ELR (cell line): ENCODE results near the gene ZFP2.
"Not testable (repeated sequence)": the region's sequence is repeated elsewhere in the genome, so short reads cannot be mapped to it uniquely, and the experiment has no call there.

ENCODE experiments used
- DNase-seq: peaks from one replicate; pipeline ENCODE4 v3.0.0-alpha.2; 2015; ENCODE audit warnings: low read depth

Gene ZFP2

DNA sequence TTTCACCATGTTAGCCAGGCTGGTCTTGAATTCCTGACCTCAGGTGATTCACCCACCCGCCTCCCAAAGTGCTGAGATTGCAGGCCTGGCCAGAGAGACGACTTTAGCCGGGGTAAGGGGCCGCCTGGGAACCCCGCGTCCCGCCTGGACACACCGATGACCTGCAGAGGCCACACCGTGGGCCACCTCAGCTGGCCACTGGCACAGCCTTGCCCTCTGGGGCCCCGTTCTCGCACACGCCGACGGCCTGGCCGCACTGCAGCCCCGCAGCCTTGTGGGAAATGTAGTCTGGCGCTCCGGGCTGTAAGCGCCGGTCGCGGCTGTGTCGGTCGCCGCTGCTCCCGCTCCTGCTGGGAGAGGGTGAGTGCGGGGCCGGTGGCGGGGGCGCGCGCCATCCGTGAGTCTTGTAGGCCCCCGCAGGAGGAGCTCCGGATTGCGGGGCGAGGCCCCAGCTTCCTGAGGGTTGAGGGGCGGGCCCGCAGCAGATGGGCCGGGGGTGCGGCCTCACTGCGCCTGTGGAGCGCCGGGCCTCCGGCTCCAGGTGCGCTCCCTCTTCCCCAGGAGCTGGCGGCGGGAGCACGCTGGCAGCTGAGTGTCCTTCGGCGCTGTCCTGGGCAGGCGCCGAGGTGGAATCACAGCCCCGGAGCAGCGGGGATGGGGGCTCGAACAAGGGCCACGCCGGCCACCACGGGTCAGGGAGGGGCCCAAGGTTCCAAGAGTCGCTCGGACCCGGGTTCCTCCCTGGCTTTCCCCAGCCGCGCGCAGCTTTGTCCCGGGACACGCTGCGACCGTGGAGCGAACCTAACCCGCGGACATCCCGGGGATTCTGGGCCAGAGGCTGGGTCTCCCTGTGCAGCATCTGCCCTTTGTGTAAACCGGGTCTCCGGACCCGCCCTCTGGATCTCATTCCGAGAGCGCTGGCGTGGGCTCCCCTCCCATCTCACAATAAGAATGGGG lies at the start of gene ZFP2:
TSS of gene ZFP2 (plus strand) at position 299 of the 957 bp plus-strand sequence. CDS start 35,401 bp downstream, outside the sequence.
- DNase-seq, result peak; percentile 41

DNA sequence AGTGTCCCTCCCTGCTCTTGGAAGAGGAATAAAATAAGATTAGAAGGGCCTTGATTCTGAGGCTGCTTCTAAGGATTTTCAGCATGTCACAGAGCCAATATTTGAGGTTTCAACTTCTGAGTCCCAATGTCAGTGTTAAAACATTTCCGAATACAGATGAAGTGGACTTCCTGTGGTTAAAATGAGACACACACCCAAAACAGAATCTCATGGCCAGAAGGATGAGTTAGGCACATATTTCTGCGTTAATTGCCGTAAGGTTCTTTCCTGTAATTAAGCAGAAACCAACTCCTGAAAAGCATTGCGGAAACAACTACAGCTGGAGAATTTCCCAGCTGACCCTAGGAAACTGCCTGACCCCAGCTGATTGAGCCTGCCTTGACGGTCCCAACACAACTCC lies 46.4 kb upstream of the ZFP2 start:
- DNase-seq, result no peak

DNA sequence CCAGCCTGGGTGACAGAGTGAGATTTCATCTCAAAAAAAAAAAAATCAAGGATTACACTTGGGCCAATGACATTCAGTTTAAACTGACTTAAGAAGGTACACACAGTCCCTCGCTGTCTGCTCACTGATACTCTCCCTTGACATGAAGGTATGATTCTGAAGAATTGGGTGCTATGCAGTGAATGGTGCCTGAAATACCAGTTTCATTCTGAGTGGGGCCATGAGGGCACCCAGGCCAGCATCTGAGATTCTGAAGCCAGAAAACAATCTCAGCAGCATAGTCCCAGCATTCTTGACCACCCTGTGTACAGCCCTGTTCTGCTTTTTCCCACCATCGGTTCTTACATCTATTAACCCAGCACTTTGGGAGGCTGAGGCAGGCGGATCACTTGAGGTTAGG lies 43.8 kb upstream of the ZFP2 start:
- DNase-seq, result no peak

DNA sequence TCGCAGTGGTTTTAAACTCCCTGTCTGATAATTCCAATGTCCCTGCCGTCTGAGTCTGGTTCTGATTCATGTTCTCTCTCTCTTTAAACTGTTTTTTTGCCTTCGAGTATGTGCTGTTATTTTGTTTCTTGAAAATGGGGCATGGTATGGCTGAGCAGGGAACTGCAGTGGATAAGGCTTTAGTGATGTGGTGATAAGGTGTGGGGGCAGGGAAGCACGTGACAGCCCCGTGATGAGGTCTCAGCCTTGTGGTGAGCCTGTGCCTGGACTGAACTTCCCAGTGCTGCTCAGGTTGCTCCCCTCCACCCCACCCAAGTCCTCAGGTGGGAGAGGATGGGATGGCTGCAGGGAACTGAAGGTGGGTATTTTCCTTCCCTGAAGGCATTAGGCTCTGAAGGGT lies 41.4 kb upstream of the ZFP2 start:
- no peak for DNase-seq

DNA sequence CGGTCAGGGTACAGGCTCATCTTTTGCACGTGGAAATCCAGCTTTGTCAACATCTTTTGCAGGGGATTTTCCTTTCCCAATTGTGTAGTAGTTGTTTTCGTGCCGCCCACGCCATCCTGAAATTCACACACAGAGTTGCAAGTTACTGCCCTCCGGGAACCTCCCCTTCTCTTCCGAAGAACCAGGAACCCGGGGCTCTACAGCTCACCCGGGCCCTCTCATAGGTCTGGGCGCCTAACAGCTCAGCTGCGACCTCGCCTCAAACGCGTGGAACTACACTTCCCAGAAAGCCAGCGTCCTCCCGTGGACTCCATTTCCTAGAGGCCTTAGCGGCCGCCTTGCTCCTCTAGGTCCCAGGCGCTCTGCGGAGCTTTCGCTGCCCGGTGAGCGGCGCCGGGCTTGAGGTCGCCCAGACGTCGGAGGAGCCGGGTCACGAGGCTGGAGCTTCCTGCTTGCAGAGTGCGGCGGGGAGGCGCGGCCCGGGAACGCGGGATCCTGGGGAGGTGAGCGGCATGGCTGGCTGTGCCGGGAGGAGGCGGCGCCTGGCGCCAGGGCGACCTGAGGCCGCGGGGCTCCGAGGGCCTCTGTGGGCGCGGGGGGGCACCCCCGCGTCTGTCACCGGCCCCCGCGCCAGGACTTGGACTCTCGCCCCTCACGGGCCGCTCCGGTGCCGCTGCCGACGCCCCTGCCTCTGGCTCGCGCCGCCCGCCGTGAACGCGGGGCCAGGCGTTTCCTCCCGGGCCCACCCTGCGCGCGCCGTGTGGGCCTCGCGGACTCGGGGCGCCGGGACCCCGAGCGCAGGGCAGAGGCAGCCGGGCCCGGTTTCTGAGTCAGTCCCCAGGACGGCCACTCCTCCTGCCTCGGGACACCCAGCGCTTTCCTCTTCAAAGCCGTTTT lies 35.8 kb upstream of the ZFP2 start, which contains the start of gene ZNF354B:
TSS of gene ZNF354B (plus strand) at position 329 of the 897 bp plus-strand sequence. CDS start 1,095 bp downstream, outside the sequence.
- DNase-seq, result peak; percentile 95

DNA sequence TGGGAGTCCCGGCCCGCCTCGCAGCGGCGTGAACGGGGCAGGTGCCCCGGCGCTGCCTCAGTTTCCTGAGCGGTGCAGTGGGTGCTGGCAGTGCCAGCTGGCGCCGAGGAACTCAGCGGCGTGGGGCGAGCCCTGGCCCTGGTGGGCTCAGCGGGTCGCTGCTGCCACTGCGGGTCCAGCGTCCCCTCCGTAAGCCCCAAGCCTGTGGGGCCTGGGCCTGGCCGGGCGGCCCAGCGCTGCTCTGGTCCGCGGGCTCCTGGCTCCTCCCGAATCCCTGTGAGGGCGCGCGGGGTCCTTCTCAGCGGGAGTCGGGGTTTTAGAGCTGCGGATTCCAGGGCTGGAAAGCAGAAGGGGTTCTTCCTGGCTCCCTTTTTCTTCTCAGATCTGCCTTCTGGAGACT lies 35.1 kb upstream of the ZFP2 start:
- DNase-seq, result not testable (repeated sequence)

DNA sequence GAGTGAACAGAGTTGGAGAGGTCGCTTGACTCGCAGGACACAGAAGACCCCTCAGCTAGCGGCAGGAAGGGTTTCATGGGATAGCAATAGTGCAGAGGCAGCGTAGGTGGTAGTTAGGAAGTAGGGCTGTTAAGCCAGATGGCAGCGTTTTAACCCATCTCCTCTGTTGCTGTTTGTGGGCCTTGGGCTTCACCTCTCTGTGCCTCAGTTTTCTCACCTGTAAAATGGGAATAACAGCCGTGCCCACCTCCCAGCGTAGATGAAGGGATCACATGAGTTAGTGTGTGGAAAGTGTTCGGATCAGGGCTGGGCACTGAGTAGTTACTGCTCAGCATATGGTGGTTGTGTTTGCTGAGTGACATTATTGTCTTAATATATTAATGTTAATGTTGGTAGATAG lies 34.1 kb upstream of the ZFP2 start:
- no peak for DNase-seq

DNA sequence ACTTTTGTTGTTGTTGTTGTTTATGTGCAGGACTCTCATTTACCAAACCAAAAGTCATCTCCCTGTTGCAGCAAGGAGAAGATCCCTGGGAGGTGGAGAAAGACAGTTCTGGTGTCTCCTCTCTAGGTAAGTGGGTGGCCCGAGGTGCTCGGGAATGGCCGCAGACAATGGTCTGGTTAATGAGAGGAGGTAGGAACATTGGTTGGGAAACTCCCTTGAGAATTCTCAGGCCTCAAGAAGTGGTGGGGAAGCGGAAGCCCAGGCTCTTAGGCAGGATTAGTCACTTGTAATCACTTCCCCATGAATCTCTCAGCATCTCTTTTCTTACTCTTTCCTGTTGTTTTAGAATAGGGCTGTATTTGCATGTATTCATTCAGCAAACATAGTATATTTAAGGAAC lies 28.8 kb upstream of the ZFP2 start:
- no peak for DNase-seq

DNA sequence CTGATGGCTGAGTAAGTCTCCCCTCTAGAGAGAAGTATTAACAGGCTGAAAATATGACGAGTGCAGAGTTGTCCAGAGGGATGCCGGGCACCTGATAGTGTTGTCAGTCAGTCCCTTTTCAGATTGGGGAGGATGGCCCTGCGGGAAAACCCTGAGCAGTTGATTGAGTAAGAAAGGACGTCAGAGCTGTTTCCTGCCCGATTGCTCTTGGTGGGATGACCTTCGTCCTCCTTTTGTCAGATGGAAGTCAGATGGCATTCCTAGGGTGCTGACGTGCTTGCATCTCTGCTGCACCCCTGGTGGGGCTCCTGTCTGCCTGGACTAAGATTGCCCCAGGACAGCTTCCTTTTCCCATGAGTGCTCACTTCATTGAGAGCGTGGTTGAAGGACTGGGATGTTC lies 26.1 kb upstream of the ZFP2 start:
- no peak for DNase-seq

DNA sequence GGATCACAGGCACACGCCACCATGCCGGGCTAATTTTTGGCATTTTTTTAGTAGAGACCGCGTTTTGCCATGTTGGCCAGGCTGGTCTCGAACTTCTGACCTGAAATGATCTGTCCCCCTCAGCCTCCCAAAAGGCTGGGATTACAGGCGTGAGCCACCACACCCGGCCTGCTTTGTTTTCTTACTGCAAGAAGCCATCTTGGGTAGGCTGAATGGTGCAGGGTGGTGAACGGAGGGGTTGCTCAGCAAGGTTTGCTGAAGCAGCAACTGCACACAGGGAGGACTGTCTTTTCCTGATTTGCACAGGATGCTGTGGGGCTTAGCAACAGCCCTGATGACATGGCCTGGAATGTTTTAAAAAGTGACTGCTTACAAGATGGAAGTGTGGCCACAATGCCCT lies 25.3 kb upstream of the ZFP2 start:
- no peak for DNase-seq

DNA sequence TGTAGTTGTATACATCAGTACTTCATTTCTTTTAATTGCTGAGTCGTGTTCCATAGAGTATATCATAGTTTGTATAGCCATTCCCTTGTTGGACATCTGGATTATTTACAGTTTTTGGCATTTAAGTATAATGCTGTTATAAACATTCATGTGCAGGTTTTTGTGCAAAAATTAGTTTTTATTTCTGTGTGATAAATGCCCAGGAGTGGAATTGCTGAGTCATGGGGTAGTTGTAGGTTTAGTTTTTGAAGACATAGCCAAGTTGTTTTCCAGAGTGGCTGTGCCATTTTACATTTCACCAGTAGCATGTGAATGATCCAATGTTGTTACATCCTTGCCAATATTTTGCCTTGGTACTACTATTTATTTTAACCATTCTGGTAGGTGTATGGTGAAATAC lies 23.4 kb upstream of the ZFP2 start:
- no peak for DNase-seq

DNA sequence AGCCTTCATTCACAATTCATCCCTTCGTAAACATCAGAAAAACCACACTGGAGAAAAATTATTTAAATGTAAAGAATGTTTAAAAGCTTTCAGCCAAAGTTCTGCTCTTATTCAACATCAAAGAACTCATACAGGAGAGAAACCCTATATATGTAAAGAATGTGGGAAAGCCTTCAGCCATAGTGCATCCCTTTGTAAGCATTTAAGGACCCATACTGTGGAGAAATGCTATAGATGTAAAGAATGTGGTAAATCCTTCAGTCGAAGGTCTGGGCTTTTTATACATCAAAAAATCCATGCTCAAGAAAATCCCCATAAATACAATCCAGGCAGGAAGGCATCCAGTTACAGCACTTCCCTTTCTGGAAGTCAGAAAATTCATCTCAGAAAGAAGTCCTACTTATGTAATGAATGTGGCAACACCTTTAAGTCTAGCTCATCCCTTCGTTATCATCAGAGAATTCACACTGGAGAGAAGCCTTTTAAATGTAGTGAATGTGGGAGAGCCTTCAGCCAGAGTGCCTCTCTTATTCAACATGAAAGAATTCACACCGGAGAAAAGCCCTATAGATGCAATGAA lies 12.5 kb upstream of the ZFP2 start:
- not testable (repeated sequence) for DNase-seq

DNA sequence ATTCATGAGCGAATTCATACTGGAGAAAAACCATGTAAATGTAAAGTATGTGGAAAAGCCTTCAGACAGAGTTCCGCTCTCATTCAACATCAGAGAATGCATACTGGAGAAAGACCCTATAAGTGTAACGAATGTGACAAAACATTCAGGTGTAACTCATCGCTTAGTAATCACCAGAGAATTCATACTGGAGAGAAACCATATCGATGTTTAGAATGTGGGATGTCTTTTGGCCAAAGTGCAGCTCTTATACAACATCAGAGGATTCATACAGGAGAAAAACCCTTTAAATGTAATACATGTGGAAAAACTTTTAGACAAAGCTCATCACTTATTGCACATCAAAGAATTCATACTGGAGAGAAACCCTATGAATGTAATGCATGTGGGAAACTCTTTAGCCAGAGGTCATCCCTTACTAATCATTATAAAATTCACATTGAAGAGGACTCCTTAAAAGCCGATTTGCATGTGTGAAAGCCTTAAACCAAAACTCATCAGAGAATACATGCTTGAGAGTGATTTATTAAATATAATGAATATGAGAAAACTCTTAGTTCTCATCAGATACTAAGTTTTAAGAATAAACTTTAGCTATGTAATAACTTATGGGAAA lies 11.8 kb upstream of the ZFP2 start:
- DNase-seq, result no peak

DNA sequence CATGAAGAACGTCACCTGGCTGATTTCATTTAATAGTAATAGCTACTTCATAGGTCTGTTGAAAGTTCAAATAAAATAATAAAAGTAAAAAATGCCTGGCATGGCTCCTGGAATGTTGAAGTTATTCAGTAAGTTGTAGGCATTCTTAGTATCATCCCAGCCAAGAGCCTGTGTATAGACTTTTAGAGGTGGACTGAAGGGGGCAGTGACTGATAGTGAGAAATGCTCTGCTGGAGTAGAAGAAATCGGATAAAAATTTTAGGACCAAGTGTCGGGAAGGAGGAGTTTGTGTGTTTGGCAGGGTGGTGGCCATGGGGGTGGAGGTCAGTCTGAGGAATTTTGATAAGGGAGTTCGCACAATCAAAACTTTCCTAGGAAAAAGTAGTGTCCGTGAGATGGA lies 3.6 kb downstream of the ZFP2 start:
- no peak for DNase-seq

DNA sequence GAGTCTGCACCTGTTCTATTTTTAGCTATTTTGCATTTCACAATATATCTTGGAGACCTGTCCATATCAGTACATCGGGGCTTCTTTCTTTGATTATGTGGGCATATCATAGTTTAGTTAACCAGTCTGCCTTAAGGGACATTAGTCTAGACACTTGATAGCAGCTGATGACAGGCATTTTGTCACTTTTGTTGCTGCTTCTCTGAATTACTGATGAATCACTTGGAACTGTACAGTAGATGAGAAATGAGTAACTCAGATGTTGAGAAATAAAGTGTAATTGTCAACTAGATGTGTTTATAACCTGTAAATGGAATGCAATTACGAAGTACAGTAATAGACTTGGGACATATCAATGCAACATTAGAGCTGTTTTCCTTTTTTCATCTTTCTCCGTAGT lies 7.1 kb downstream of the ZFP2 start:
- no peak for DNase-seq

DNA sequence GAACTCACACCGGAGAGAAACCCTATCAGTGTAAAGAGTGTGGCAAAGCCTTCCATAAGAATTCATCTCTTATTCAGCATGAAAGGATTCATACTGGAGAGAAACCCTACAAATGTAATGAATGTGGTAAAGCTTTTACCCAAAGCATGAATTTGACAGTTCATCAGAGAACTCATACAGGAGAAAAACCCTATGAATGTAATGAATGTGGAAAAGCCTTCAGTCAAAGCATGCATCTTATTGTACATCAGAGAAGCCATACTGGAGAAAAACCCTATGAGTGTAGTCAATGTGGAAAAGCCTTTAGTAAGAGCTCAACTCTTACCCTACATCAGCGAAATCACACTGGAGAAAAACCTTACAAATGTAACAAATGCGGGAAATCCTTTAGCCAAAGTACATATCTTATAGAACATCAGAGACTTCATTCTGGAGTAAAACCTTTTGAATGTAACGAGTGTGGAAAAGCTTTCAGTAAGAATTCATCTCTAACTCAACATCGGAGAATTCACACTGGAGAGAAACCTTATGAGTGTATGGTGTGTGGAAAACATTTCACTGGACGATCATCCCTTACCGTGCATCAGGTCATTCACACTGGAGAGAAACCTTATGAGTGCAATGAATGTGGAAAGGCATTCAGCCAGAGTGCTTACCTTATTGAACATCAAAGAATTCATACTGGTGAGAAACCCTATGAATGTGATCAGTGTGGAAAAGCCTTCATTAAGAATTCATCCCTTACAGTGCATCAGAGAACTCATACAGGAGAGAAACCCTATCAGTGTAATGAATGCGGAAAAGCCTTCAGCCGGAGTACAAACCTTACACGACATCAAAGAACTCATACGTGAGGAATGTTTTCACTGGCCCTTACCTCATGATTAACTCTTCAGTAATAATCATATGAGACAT lies 36.4 kb downstream of the ZFP2 start:
- DNase-seq, result no peak

DNA sequence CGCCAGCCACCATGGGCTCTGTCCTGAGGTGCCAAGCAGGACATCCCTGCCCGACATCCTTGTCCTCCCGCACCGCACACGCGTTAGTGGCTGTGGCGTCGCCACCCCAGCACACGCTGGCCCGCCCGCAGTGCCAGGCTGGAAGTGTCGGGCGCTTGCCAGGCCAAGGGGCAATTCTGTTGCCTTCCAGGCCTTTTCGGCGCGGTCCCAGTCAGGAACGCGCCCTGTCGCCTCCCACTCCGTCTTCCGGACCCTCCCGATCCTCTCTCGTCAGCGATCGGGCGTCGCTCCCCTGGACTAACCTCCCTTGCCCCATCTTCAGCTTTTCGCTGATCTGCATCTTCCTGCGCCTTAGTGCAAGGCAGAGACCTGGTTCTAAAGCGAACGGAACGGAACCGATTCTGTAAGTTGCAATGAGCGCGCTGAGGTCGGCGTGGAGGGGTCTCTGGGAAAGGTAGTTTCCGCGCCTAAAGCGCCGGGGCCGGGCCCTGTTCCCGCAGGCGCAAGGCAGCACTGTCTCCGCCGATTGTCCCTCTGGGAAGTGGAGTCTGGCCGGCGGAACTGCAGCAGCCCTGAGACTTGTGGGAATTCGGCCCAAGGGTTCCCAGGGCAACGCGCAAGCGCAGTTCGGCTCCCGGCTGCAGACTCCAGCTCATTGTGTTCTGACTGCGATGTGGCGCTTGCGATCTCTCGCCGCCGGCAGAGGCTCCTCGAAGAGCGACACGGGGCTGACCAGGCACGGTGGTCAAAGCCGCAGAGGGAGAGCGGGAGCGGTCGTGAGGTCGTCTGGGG lies 45.1 kb downstream of the ZFP2 start, which contains the start of gene ZNF454:
TSS of gene ZNF454 (plus strand) at position 630 of the 792 bp plus-strand sequence. CDS start 1,594 bp downstream, outside the sequence.
- peak; percentile 36 for DNase-seq

DNA sequence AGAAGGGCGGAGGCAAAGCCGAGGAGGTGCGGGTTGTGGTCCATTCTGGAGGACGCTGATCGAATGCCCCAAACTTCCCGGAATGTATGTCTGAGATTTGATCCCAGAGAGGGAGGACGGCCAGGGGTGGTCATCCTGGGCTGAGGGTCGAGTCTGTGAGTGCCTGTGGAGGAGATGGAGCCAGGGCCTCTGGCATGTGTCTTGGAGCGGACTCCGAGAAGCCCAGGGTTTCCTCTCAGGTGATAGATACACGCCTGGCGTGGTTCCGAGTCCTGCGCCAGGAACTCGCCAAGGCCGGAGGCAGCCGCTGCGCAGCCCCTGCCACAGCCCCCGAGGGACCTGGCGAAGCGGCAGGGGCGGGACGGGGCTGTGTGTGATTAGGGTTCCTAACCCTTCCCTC lies 45.6 kb downstream of the ZFP2 start:
- no peak for DNase-seq

DNA sequence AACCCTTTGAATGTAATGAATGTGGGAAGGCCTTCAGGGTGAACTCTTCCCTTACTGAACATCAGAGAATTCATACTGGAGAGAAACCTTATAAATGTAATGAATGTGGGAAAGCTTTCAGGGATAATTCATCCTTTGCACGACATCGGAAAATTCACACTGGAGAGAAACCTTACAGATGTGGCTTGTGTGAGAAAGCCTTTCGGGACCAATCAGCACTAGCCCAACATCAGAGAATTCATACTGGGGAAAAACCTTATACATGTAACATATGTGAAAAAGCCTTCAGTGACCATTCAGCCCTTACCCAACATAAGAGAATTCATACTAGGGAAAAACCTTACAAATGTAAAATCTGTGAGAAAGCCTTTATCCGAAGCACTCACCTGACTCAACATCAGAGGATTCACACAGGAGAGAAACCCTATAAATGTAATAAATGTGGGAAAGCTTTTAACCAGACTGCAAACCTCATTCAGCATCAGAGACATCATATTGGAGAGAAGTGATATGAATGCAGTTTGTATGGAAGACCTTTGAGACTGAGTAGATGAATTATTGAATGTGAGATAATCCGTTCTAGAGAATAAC lies 69.8 kb downstream of the ZFP2 start:
- no peak for DNase-seq
